ENCODE measurements around the gene ATP6V1G2.
"Not testable (repeated sequence)": the region's sequence is repeated elsewhere in the genome, so short reads cannot be mapped to it uniquely, and the experiment has no call there.

Gene ATP6V1G2

DNA sequence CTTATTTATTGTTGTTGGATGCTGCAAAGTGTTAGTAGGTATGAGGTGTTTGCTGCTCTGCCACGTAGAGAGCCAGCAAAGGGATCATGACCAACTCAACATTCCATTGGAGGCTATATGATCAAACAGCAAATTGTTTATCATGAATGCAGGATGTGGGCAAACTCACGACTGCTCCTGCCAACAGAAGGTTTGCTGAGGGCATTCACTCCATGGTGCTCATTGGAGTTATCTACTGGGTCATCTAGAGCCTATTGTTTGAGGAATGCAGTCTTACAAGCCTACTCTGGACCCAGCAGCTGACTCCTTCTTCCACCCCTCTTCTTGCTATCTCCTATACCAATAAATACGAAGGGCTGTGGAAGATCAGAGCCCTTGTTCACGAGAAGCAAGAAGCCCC is 36.4 kb downstream of the ATP6V1G2 start:
- Histone ChIP-seq H3K4me1 (no peaks in the 10 kb centered on the region), H3K27ac (no peak overlapping the region), H3K9me3 (no peaks in the 10 kb centered on the region), H3K27me3 (no peaks in the 10 kb centered on the region), H3K4me3 (no peak overlapping the region), H3K36me3 (peaks cover 0 to 34% (median 13%) of the 10 kb centered on the region in 3 donors)
- TF ChIP-seq, protein P1, sequence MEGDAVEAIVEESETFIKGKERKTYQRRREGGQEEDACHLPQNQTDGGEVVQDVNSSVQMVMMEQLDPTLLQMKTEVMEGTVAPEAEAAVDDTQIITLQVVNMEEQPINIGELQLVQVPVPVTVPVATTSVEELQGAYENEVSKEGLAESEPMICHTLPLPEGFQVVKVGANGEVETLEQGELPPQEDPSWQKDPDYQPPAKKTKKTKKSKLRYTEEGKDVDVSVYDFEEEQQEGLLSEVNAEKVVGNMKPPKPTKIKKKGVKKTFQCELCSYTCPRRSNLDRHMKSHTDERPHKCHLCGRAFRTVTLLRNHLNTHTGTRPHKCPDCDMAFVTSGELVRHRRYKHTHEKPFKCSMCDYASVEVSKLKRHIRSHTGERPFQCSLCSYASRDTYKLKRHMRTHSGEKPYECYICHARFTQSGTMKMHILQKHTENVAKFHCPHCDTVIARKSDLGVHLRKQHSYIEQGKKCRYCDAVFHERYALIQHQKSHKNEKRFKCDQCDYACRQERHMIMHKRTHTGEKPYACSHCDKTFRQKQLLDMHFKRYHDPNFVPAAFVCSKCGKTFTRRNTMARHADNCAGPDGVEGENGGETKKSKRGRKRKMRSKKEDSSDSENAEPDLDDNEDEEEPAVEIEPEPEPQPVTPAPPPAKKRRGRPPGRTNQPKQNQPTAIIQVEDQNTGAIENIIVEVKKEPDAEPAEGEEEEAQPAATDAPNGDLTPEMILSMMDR (IDR thresholded peaks at IDR 0.05) = no peak
- DNase-seq = no peak
- intact Hi-C loops (cut with DNase I; ENCODE audit: low total_unique reads) = no loop called here

DNA sequence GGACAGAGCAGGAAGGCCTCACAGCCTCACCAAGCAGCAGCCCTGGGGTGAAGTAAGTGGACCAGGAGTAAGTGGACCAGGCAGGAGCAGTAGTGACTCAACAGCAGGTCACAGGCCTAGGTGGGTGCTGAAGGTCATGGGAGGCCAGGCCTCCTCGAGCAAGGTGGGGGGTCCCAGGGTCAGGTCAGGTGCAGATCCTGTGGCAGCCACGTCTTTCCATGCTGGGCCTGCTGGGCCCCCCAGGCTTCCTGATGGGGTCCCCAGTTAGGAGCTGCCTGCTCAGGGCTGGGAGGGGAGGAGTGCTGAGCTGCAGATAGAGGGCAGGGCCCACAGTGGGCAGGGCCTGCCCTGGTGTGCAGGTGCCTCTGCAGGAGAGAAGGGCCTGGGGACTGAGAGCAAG is 37.4 kb downstream of the ATP6V1G2 start:
- H3K4me1 ChIP-seq, DNase-seq: not testable (repeated sequence)

DNA sequence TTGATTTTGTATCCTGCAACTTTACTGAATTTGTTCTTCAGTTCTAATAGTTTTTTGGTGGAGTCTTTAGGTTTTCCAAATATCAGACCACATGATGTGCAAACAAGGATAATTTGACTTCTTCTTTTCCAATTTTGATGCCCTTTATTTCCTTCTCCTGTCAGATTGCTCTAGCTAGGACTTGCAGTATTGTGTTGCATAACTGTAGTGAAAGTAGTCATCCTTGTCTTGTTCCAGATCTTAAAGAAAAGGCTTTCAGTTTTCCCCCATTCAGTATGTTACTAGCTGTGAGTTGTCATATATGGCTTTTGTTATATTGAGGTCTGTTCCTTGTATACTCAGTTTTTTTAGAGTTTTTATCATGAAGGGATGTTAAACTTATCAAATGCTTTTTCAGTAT is 43.8 kb downstream of the ATP6V1G2 start:
- Histone ChIP-seq H3K9me3 (no peaks in the 10 kb centered on the region), H3K27ac (no peak overlapping the region), H3K27me3 (no peaks in the 10 kb centered on the region), H3K4me3 (no peak overlapping the region), H3K36me3 (peaks cover 0 to 16% (median 0%) of the 10 kb centered on the region in 3 donors), H3K4me1 (peaks cover 0 to 15% (median 9%) of the 10 kb centered on the region in 4 donors)
- TF ChIP-seq, protein P1 (IDR thresholded peaks at IDR 0.05) = no peak
- DNase-seq = no peak
- intact Hi-C loops (cut with DNase I; ENCODE audit: low total_unique reads) = no loop called here

More for the DNA sequence above, 37.4 kb downstream of the ATP6V1G2 start:
- intact Hi-C loops (cut with DNase I; ENCODE audit: low total_unique reads); H3K27me3 ChIP-seq; H3K27ac ChIP-seq; H3K4me3 ChIP-seq; H3K9me3 ChIP-seq: not testable (repeated sequence)
- H3K36me3 ChIP-seq = peaks cover 0 to 34% (median 13%) of the 10 kb centered on the region in 3 donors

DNA sequence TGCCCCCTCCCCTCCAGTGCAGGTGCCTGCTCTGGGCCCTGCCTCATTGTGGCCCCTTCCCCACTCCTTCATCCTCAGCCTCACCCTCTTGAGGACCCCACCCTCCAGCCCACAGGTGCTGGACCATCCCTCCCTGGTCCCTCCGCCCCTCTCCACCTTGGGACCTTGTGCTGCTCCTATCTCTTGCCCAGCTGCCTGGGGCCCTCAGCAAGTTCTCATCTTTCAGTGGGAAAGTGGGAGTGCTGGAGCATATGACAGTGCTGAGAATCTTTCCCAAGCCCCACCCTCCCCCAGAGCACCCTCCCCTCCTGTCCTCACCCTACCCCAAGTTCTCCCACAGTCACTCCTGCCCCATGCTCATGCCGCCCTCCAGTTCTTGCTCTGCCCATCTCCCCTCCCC is 46.8 kb downstream of the ATP6V1G2 start:
- not testable (repeated sequence) for H3K36me3 ChIP-seq

DNA sequence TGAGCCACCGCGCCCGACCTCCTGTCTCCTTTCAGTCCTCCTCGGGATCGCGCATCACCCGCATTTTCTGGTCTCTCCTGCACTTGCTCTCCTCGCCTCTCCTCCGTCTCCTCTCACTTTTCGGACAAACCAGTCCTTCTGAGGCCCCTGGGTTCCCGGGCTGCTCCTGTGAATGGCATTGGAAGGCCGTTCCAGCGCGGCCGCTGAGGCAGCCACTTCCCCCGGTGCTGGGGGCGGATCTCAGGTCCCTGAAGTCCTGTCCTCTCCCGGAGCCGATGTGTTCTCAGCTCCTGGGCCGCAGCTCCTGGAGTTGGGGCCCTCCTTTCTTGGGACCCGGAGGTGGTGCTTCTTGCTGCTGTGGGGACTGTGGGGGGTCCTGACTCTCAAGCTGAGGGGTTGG is 47.7 kb downstream of the ATP6V1G2 start:
- Histone ChIP-seq H3K4me1 (peaks cover 0 to 53% (median 19%) of the 10 kb centered on the region in 4 donors), H3K27me3 (no peaks in the 10 kb centered on the region), H3K27ac (no peak overlapping the region), H3K9me3 (no peaks in the 10 kb centered on the region), H3K4me3 (peak overlapping the region; percentile 55 to 80), H3K36me3 (no peaks in the 10 kb centered on the region)
- TF ChIP-seq, protein P1 (IDR thresholded peaks at IDR 0.05) = no peak
- DNase-seq = peak in 1 of 2 donors; percentile 51
- intact Hi-C loops (cut with DNase I; ENCODE audit: low total_unique reads) = loop anchor here (2.0 kb wide), 1 partner anchor 42 kb away; no protein-coding TSS in a partner anchor

More for the DNA sequence above, 46.8 kb downstream of the ATP6V1G2 start:
- intact Hi-C loops (cut with DNase I; ENCODE audit: low total_unique reads) = loop anchor here (2.0 kb wide), 1 partner anchor 41 kb away; no protein-coding TSS in a partner anchor
- not testable (repeated sequence) for H3K4me3 ChIP-seq, H3K9me3 ChIP-seq, H3K27ac ChIP-seq, H3K27me3 ChIP-seq
- H3K4me1 ChIP-seq = peaks cover 0 to 44% (median 16%) of the 10 kb centered on the region in 4 donors
- DNase-seq = peak in 1 of 2 donors; percentile 31

DNA sequence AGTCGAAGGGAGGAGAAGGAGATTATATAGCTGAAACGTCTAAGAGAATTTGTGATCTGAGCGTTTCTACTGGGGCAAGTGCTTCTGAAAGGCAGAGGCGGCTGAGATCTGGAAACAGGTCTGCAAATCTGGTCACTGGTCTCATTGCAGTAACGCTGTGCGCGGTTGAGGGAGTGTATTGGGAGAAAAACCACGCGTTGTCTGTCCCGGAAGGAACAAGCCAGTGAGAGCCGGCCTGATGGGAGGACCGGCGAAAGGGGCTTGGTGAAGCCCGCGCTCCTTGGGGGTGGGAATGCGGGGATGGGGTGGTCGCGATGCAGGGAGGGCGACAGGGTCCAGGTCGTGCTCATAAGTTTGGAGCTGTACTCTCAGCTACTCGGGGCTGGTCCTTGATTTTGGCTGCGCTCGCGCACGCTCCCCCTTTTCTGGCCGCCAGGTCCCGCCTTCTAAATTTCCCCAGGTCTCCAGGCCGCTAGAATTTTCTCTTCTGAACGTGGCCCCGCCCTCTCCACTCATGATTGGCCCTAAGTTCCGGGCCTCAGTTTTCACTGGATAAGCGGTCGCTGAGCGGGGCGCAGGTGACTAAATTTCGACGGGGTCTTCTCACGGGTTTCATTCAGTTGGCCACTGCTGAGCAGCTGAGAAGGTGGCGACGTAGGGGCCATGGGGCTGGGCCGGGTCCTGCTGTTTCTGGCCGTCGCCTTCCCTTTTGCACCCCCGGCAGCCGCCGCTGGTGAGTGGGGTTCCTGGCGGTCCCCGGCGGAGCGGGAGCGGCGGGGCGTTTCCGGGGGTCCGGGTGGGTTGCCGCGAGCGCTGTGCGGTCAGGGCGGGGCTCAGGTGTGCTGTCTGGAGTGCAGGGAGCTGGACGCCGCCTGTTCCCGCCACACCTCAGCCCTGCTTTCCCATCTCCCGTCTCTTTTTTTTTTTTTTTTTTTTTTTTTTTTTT is 48.6 kb downstream of the ATP6V1G2 start, which contains the start of gene MICB:
MICB (plus strand) TSS at position 615 of the 946 bp plus-strand sequence; CDS start at position 664, 49 bp downstream.
- DNase-seq = peak; percentile 88
- Histone ChIP-seq H3K27ac (peak within 1 kb of the TSS; percentile 49 to 76), H3K9me3 (no peaks in the 10 kb centered on the region), H3K36me3 (no peaks in the 10 kb centered on the region), H3K27me3 (no peaks in the 10 kb centered on the region), H3K4me3 (peak within 1 kb of the TSS; percentile 55 to 80), H3K4me1 (peaks cover 0 to 61% (median 19%) of the 10 kb centered on the region in 4 donors)
- intact Hi-C loops (cut with DNase I; ENCODE audit: low total_unique reads) = loop anchor here (2.0 kb wide), 1 partner anchor 43 kb away; no protein-coding TSS in a partner anchor
- TF ChIP-seq, protein P1 (IDR thresholded peaks at IDR 0.05) = peak in 1 of 2 experiments; percentile 6

DNA sequence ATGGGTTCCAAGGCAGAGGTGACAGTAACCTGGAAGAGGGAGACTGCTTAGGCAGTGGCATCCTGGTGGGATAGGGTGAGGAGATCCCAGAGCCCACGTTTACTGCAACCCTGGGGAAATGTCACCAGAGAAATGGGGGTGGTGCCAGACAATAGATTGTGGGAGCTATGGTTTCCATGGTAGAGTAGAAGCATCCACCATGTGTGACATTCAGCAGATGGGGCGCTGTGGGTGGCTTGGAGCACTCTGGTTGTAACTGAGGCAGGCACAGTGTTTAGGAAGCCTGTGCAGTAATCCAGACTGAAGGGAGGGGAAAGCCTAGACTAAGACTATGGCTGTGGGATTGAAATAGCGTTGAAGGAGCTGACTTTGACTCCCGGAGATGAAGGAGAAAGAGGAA is 49.6 kb downstream of the ATP6V1G2 start:
- peak in 1 of 2 donors; percentile 29 for DNase-seq
- intact Hi-C loops (cut with DNase I; ENCODE audit: low total_unique reads); H3K4me3 ChIP-seq; H3K27me3 ChIP-seq; H3K36me3 ChIP-seq; H3K9me3 ChIP-seq: not testable (repeated sequence)
- Histone ChIP-seq H3K4me1 (peaks cover 0 to 64% (median 19%) of the 10 kb centered on the region in 4 donors), H3K27ac (peak overlapping the region; percentile 49 to 76)

Data from tibial artery (tissue), 4 donors.